ENCODE measurements around the gene AKAP13. TPM values are rescaled to one million over a fixed set of nuclear protein-coding genes. Genes with fewer than 3 reads are reported as not detected.

Gene AKAP13
- total and polyA plus RNA-seq, 2 of the 8 experiments (the other 6 are each of a cell fraction or from before 2014, with no cell fraction given), result 14.0 to 46.2 TPM

DNA sequence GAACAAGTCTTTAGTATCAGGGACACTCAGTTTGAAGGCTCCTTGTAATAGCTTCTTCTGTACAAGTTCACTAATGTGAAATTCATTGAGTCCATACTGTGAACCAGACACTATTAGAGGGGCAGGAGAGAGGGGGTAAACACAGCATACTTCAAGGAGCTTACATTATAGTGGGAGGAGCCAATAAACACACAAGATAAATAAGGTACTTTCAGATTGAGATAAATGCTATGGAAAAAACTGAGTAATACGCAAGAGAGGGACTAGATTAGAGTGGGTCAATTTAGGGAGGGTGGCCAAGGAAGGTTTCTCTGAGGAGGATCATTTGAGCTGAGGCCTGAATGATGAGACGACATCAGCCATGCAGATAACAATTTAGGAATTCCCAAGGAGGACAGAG lies 3.1 kb upstream of the AKAP13 start (continued):
- TF ChIP-seq PHF8 (conservative IDR thresholded peaks at IDR 0.05; ENCODE audit: low read depth, low read length), result no peak
- no peak for TF ChIP-seq MAX (IDR thresholded peaks at IDR 0.05)
- no peak for TF ChIP-seq CBX8 (IDR thresholded peaks at IDR 0.05; ENCODE audit: borderline replicate concordance, low read depth, low read length)
- no peak for TF ChIP-seq CHD2 (IDR thresholded peaks at IDR 0.05; ENCODE audit: low read length)
- TF ChIP-seq CREB1 (IDR thresholded peaks at IDR 0.05), result no peak
- TF ChIP-seq RAD21 (IDR thresholded peaks at IDR 0.05 in 1 of 2, conservative IDR thresholded peaks at IDR 0.05 in 1 of 2; ENCODE audit: low read depth in 2 of 2, low read length in 2 of 2), result no peak
- no peak for TF ChIP-seq YY1 (IDR thresholded peaks at IDR 0.05; ENCODE audit: low read depth, low read length)
- no peak for TF ChIP-seq BRCA1 (IDR thresholded peaks at IDR 0.05; ENCODE audit: low read depth, low read length)
- TF ChIP-seq EGR1 (IDR thresholded peaks at IDR 0.05; ENCODE audit: borderline replicate concordance, low read depth, low read length), result no peak
- TF ChIP-seq SIX5 (IDR thresholded peaks at IDR 0.05; ENCODE audit: low read depth, low read length), result no peak
- TF ChIP-seq BACH1 (IDR thresholded peaks at IDR 0.05; ENCODE audit: low read length), result no peak

Measured in H1 (cell line).